Colonic mucosa (tissue), 4 donors: ENCODE measurements around the gene PLA2G2D. TPM values are rescaled to one million over a fixed set of nuclear protein-coding genes. Genes with fewer than 3 reads are reported as not detected.
"Not testable (repeated sequence)": the region's sequence is repeated elsewhere in the genome, so short reads cannot be mapped to it uniquely, and the experiment has no call there.

ENCODE experiments used
- DNase-seq: peaks from one replicate; pipeline ENCODE4 v3.0.0-alpha.2; 2020
- H3K27ac ChIP-seq: fragments of 200-600 bp; one replicate; pipeline ENCODE4 v1.8.0; 2021
- H3K27me3 ChIP-seq: fragments of 200-600 bp; one replicate; pipeline ENCODE4 v1.8.0; 2021
- H3K36me3 ChIP-seq: fragments of 200-600 bp; one replicate; pipeline ENCODE4 v1.8.0; 2021
- H3K4me1 ChIP-seq: fragments of 200-600 bp; one replicate; pipeline ENCODE4 v1.8.0; 2021; ENCODE audit warnings: mild to moderate bottlenecking
- H3K4me3 ChIP-seq: fragments of 200-600 bp; one replicate; pipeline ENCODE4 v1.8.0; 2021
- H3K9ac ChIP-seq, 2 donors: one replicate each; pipeline ENCODE4 v1.7.0; 2013; ENCODE audit warnings: control low read depth in 2 of 2, low read depth in 2 of 2, low read length in 2 of 2
- H3K9me3 ChIP-seq: fragments of 200-600 bp; one replicate; pipeline ENCODE4 v1.8.0; 2021
- intact Hi-C: fragments of 100-400 bp; cut with DNase I; formaldehyde crosslinking; loops from one replicate; pipeline ENCODE4 v1.14.1; 2022
- total RNA-seq, 2 donors: library from RNA; stranded (reverse); fragmentation: NEBNext Ultra II Directional in 1 of 2; extraction: Animal tissue kit (Norgen Biotek cat#: 25700) in 1 of 2; gene quantifications; one replicate each; pipeline ENCODE4 v1.2.1, GENCODE V29; 2021
- TF ChIP-seq, protein P1 (sequence below): fragments of 200-600 bp; IDR thresholded peaks from one replicate; pipeline ENCODE4 v1.8.0; 2022; ENCODE audit warnings: antibody characterized with exemption, mild to moderate bottlenecking
- donor health status: healthy.
- donor health status: DM: no; HTN: no; CAD: no.
- donor health status: DM: no; HTN: no; CAD: no.

The PLA2G2D gene
- total RNA-seq, 2 donors from 2014 or later: 0.21 to 0.25 TPM

GRCh38 chr1:20137604-20138003 lies 18.3 kb upstream of the PLA2G2D start:
- Histone ChIP-seq H3K9ac (no peak overlapping the region), H3K36me3 (no peaks in the 10 kb centered on the region), H3K27ac (no peak overlapping the region), H3K9me3 (no peaks in the 10 kb centered on the region), H3K27me3 (no peaks in the 10 kb centered on the region), H3K4me1 (no peaks in the 10 kb centered on the region), H3K4me3 (no peak overlapping the region)
- intact Hi-C loops: no loop called here
- DNase-seq: no peak
- TF ChIP-seq, protein P1, sequence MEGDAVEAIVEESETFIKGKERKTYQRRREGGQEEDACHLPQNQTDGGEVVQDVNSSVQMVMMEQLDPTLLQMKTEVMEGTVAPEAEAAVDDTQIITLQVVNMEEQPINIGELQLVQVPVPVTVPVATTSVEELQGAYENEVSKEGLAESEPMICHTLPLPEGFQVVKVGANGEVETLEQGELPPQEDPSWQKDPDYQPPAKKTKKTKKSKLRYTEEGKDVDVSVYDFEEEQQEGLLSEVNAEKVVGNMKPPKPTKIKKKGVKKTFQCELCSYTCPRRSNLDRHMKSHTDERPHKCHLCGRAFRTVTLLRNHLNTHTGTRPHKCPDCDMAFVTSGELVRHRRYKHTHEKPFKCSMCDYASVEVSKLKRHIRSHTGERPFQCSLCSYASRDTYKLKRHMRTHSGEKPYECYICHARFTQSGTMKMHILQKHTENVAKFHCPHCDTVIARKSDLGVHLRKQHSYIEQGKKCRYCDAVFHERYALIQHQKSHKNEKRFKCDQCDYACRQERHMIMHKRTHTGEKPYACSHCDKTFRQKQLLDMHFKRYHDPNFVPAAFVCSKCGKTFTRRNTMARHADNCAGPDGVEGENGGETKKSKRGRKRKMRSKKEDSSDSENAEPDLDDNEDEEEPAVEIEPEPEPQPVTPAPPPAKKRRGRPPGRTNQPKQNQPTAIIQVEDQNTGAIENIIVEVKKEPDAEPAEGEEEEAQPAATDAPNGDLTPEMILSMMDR: no peak

- H3K27ac ChIP-seq: no peak overlapping the region
- no peaks in the 10 kb centered on the region for H3K4me1 ChIP-seq
- no peak for DNase-seq
- no peak overlapping the region for H3K4me3 ChIP-seq
- no peaks in the 10 kb centered on the region for H3K9me3 ChIP-seq
- H3K27me3 ChIP-seq: no peaks in the 10 kb centered on the region
- TF ChIP-seq, protein P1: no peak
- intact Hi-C loops: no loop called here
- no peak overlapping the region for H3K9ac ChIP-seq
- H3K36me3 ChIP-seq: no peaks in the 10 kb centered on the region
Measured at GRCh38 chr1:20137055-20137454, 17.7 kb upstream of the PLA2G2D start.

- no peaks in the 10 kb centered on the region for H3K27me3 ChIP-seq
- intact Hi-C loops: no loop called here
- H3K4me3 ChIP-seq: no peak overlapping the region
- H3K27ac ChIP-seq: no peak overlapping the region
- H3K4me1 ChIP-seq: no peaks in the 10 kb centered on the region
- TF ChIP-seq, protein P1: no peak
- H3K9ac ChIP-seq: no peak overlapping the region
- H3K36me3 ChIP-seq: no peaks in the 10 kb centered on the region
- no peak for DNase-seq
- no peaks in the 10 kb centered on the region for H3K9me3 ChIP-seq
Measured at GRCh38 chr1:20136249-20136648, 16.9 kb upstream of the PLA2G2D start.

GRCh38 chr1:20134995-20135394 lies 15.7 kb upstream of the PLA2G2D start:
- Histone ChIP-seq H3K9ac (no peak overlapping the region), H3K9me3 (no peaks in the 10 kb centered on the region), H3K27me3 (no peaks in the 10 kb centered on the region), H3K4me3 (no peak overlapping the region), H3K4me1 (no peaks in the 10 kb centered on the region), H3K27ac (no peak overlapping the region), H3K36me3 (no peaks in the 10 kb centered on the region)
- intact Hi-C loops: no loop called here
- TF ChIP-seq, protein P1: no peak
- no peak for DNase-seq

DNA sequence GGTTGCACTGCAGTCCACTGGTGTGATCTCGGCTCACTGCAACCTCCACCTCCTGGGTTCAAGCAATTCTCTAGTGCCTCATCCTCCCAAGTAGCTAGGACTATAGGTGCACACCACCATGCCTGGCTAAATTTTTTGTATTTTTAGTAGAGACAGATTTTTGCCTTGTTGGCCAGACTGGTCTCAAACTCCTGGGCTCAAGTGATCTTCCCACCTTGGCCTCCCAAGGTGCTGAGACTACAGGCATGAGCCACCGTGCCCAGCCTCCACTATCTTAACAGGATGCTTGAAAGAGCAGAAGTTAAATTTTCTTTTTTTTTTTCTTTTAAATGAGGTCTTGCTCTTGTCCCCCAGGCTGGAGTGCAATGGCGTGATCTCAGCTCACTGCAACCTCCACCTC lies 11.2 kb upstream of the PLA2G2D start:
- H3K9me3 ChIP-seq, DNase-seq, H3K4me3 ChIP-seq, H3K36me3 ChIP-seq, H3K4me1 ChIP-seq, H3K27me3 ChIP-seq, H3K9ac ChIP-seq, H3K27ac ChIP-seq, intact Hi-C loops: not testable (repeated sequence)

- DNase-seq: no peak
- Histone ChIP-seq H3K4me1 (peaks cover 4% of the 10 kb centered on the region), H3K36me3 (no peaks in the 10 kb centered on the region), H3K27me3 (no peaks in the 10 kb centered on the region), H3K27ac (no peak overlapping the region), H3K4me3 (no peak overlapping the region), H3K9ac (no peak overlapping the region), H3K9me3 (no peaks in the 10 kb centered on the region)
- intact Hi-C loops: no loop called here
- TF ChIP-seq, protein P1: no peak
Measured at GRCh38 chr1:20126806-20127440, 7.6 kb upstream of the PLA2G2D start.
